Loucy (cell line): ENCODE results near the gene NLGN4X.

Experiments used
- H2AFZ ChIP-seq: fragments of 200-600 bp; sonication (generic); 2 replicates; pipeline ENCODE4 v1.6.0; 2016; ENCODE audit warnings: antibody characterized with exemption, mild to moderate bottlenecking, low read length, moderate library complexity
- H3F3A ChIP-seq: fragments of 200-600 bp; 2 replicates; pipeline ENCODE4 v1.6.0; 2016; ENCODE audit warnings: antibody characterized with exemption, low read depth, mild to moderate bottlenecking
- H3K27me3 ChIP-seq: fragments of 200-600 bp; sonication (generic); 2 replicates; pipeline ENCODE4 v1.6.1; 2014; ENCODE audit warnings: low read length, mild to moderate bottlenecking; ENCODE audit not compliant: insufficient read depth, poor library complexity, severe bottlenecking
- H3K36me3 ChIP-seq: fragments of 200-600 bp; sonication (generic); 2 replicates; pipeline ENCODE4 v1.6.1; 2016; ENCODE audit warnings: low read length; ENCODE audit not compliant: insufficient read depth
- H3K4me1 ChIP-seq: fragments of 200-600 bp; sonication (generic); 2 replicates; pipeline ENCODE4 v1.5.1; 2014; ENCODE audit warnings: low read length, mild to moderate bottlenecking; ENCODE audit not compliant: insufficient read depth, poor library complexity, severe bottlenecking
- H3K4me2 ChIP-seq: fragments of 200-600 bp; sonication (generic); 2 replicates; pipeline ENCODE4 v1.6.0; 2014; ENCODE audit warnings: antibody characterized with exemption, low read length, low read depth, mild to moderate bottlenecking; ENCODE audit not compliant: poor library complexity, severe bottlenecking
- H3K4me3 ChIP-seq: fragments of 200-600 bp; sonication (generic); 2 replicates; pipeline ENCODE4 v1.5.1; 2014; ENCODE audit warnings: low read length, mild to moderate bottlenecking, mixed read lengths; ENCODE audit not compliant: poor library complexity, severe bottlenecking
- H3K79me2 ChIP-seq: fragments of 200-600 bp; sonication (generic); 2 replicates; pipeline ENCODE4 v1.6.1; 2014; ENCODE audit warnings: low read length; ENCODE audit not compliant: insufficient read depth
- H3K9ac ChIP-seq: fragments of 200-600 bp; sonication (generic); 2 replicates; pipeline ENCODE4 v1.6.0; 2014; ENCODE audit warnings: mild to moderate bottlenecking, low read depth, low read length, moderate library complexity; ENCODE audit not compliant: poor library complexity, severe bottlenecking
- H3K9me2 ChIP-seq: fragments of 200-600 bp; sonication (generic); replicated peaks from 2 replicates; pipeline ENCODE4 v1.6.1; 2016; ENCODE audit warnings: low read depth, low read length, mixed read lengths
- H3K9me3 ChIP-seq: fragments of 200-600 bp; sonication (generic); 2 replicates; pipeline ENCODE4 v1.6.1; 2014; ENCODE audit warnings: mild to moderate bottlenecking, antibody characterized with exemption, low read length, low read depth; ENCODE audit not compliant: insufficient read depth
- H4K20me1 ChIP-seq: fragments of 200-600 bp; sonication (generic); 2 replicates; pipeline ENCODE4 v1.6.0; 2014; ENCODE audit warnings: antibody characterized with exemption, low read length, mild to moderate bottlenecking; ENCODE audit not compliant: insufficient read depth, poor library complexity, severe bottlenecking
- CTCF ChIP-seq: fragments of 200-600 bp; sonication (generic); conservative IDR thresholded peaks from 2 replicates; pipeline ENCODE4 v1.5.1; 2014; ENCODE audit warnings: mild to moderate bottlenecking, antibody characterized with exemption, low read length
- EZH2phosphoT487 ChIP-seq: fragments of 200-600 bp; IDR thresholded peaks from 2 replicates; pipeline ENCODE4 v1.6.1; 2018; ENCODE audit warnings: antibody characterized with exemption, mild to moderate bottlenecking, moderate library complexity, borderline replicate concordance

NLGN4X gene

GRCh38 chrX:6225911-6226595 lies 2.6 kb downstream of the NLGN4X start:
- H3K4me2 ChIP-seq, result peak overlapping the region; percentile 83
- H3K27me3 ChIP-seq, result no peaks in the 10 kb centered on the region
- H2AFZ ChIP-seq, result peak overlapping the region; percentile 83
- no peaks in the 10 kb centered on the region for H3K9me2 ChIP-seq
- H3K79me2 ChIP-seq, result peaks cover 48% of the 10 kb centered on the region
- H3K4me1 ChIP-seq, result peaks cover 9% of the 10 kb centered on the region
- no peaks in the 10 kb centered on the region for H3K36me3 ChIP-seq
- H3K9ac ChIP-seq, result peak overlapping the region; percentile 80
- no peaks in the 10 kb centered on the region for H4K20me1 ChIP-seq
- H3K9me3 ChIP-seq, result no peaks in the 10 kb centered on the region
- H3F3A ChIP-seq, result no peaks in the 10 kb centered on the region
- peak overlapping the region; percentile 85 for H3K4me3 ChIP-seq
- no peak for TF ChIP-seq CTCF

- Histone ChIP-seq H2AFZ (no peak overlapping the region), H3K9me3 (no peaks in the 10 kb centered on the region), H3K36me3 (no peaks in the 10 kb centered on the region), H4K20me1 (no peaks in the 10 kb centered on the region), H3K9ac (peak overlapping the region; percentile 80), H3K9me2 (no peaks in the 10 kb centered on the region), H3K79me2 (peaks cover 48% of the 10 kb centered on the region), H3F3A (no peaks in the 10 kb centered on the region), H3K4me2 (peak overlapping the region; percentile 83), H3K4me1 (peaks cover 9% of the 10 kb centered on the region), H3K27me3 (no peaks in the 10 kb centered on the region), H3K4me3 (peak overlapping the region; percentile 85)
- TF ChIP-seq CTCF (no peak), EZH2phosphoT487 (no peak)
Measured at GRCh38 chrX:6225288-6225910, 3.3 kb downstream of the NLGN4X start.

GRCh38 chrX:6223516-6223915 lies 5.2 kb downstream of the NLGN4X start:
- Histone ChIP-seq H3K36me3 (no peaks in the 10 kb centered on the region), H3K4me1 (peaks cover 12% of the 10 kb centered on the region), H3K9me3 (no peaks in the 10 kb centered on the region)

More at GRCh38 chrX:6223516-6223915, 5.2 kb downstream of the NLGN4X start:
- H2AFZ ChIP-seq, result no peak overlapping the region
- no peaks in the 10 kb centered on the region for H3K27me3 ChIP-seq
- H3K4me2 ChIP-seq, result peak overlapping the region; percentile 51
- no peaks in the 10 kb centered on the region for H3K9me2 ChIP-seq
- H3K9ac ChIP-seq, result no peak overlapping the region
- H4K20me1 ChIP-seq, result no peaks in the 10 kb centered on the region
- no peak for TF ChIP-seq CTCF
- no peak for TF ChIP-seq EZH2phosphoT487
- no peaks in the 10 kb centered on the region for H3F3A ChIP-seq
- peak overlapping the region; percentile 46 for H3K4me3 ChIP-seq
- H3K79me2 ChIP-seq, result peaks cover 48% of the 10 kb centered on the region
